LNCaP clone FGC (cell line): Measurements from ENCODE around the gene PKDREJ.

Experiments
- DNase-seq: peaks from one replicate; pipeline ENCODE4 v3.0.0-alpha.2; 2011; ENCODE audit warnings: low read depth
- H3K4me3 ChIP-seq: 2 replicates; pipeline ENCODE4 v1.5.1; 2011; ENCODE audit warnings: mild to moderate bottlenecking, low read depth, low read length, control low read depth
- TF ChIP-seq, protein P1 (sequence below): IDR thresholded peaks from 2 replicates; pipeline ENCODE4 v1.5.1; 2012; ENCODE audit warnings: mild to moderate bottlenecking; ENCODE audit not compliant: control insufficient read depth, insufficient read depth; ENCODE audit errors: extremely low read depth

The PKDREJ gene

DNA sequence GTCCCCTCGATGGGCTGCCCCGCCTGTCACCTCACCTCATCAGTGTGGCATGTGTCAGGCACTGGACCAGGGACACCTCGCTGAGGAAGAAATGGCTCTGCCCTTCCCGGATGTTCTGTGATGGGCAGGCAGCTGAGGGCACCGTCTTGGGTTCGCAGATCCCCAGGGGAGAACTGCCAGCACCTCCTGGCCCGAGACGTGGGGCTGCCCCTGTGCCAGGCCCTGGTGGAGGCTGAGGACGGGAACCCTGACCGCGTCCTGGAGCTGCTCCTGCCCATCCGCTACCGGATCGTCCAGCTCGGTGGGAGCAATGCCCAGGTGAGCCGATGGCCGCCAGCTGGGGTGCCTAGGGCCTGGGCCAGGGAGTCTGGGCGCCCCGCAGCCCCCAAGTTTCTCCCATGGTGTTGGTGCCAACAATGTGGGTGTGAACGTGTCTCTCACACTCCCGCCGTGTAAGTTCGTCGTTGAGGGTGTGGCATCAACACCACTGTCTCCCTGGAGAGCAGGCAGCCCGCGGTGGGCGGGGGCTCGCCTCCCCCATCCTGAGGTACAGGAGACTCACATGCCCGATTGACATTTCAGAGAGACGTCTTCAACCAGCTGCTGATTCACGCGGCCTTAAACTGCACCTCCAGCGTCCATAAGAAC is 26.2 kb upstream of the PKDREJ start:
- DNase-seq = no peak
- TF ChIP-seq, protein P1, sequence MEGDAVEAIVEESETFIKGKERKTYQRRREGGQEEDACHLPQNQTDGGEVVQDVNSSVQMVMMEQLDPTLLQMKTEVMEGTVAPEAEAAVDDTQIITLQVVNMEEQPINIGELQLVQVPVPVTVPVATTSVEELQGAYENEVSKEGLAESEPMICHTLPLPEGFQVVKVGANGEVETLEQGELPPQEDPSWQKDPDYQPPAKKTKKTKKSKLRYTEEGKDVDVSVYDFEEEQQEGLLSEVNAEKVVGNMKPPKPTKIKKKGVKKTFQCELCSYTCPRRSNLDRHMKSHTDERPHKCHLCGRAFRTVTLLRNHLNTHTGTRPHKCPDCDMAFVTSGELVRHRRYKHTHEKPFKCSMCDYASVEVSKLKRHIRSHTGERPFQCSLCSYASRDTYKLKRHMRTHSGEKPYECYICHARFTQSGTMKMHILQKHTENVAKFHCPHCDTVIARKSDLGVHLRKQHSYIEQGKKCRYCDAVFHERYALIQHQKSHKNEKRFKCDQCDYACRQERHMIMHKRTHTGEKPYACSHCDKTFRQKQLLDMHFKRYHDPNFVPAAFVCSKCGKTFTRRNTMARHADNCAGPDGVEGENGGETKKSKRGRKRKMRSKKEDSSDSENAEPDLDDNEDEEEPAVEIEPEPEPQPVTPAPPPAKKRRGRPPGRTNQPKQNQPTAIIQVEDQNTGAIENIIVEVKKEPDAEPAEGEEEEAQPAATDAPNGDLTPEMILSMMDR = no peak
- no peak overlapping the region for H3K4me3 ChIP-seq

- TF ChIP-seq, protein P1 = no peak
- DNase-seq = no peak
- H3K4me3 ChIP-seq = no peak overlapping the region
Observed at GRCh38 chr22:46288846-46289243, 25.7 kb upstream of the PKDREJ start.

- TF ChIP-seq, protein P1 = no peak
- H3K4me3 ChIP-seq = no peak overlapping the region
- no peak for DNase-seq
Observed at GRCh38 chr22:46287873-46288751, 25.0 kb upstream of the PKDREJ start.

DNA sequence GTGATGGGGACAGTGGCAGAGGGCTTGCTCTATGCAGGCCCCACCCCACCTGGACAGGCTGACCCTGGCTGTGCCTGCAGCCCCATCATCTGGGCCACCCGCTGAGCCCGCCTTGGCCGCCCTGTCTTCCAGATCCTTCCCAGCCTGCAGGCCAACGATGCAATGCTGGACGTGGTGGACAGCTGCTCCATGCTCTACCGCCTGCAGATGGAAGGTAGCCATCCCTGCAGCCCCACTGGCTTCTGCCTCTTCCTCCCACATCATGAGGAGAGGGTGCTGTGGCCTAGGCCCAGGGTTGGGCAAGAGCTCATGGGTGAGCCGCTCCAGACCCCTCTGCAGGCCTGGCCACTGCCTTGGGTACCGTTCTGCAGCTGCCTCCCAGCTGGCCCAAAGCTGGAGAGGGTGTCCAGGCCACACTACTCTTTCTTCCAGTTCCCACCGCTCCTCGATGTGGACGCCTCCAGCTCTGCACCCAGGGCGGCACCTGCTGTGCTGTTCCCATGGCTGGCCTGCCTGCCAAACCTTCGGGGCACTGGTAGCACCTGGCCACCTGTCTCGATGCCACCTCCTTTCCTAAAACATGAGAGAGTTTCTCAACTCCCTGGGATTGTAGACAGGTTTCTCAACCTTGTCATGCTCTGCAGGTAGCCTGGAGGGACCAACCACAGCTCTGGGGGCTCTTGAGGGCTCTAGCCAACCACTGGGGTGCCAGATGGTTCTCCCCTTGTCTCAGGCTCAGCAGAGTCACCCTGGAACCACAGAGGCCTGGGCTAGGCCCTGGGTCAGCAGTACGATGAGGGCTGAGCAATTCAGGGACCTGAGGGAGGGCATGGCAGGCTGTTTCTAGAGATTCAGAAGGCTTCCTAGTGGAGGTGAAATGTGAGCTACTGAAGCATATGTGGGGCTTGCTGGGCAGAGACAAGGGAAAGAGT is 24.1 kb upstream of the PKDREJ start:
- no peak for DNase-seq
- TF ChIP-seq, protein P1 = no peak
- no peak overlapping the region for H3K4me3 ChIP-seq

DNA sequence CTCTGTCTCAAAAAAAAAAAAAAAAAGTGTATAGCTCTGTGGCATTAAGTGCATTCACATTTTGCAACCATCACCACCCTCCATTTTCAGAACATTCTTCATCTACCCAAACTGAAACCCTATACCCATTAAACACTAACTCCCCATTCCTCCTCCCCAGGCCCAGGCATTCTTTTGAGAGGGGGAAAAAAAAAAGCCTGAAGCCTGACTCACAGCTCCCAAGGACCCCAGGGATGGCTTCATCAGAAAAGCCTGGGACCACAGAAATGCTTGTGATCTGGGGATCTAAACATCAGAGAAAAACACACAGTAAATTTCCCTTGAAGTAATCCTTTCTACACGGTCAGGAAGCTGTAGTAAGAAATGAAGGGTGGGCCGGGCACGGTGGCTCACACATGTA is 22.9 kb upstream of the PKDREJ start:
- TF ChIP-seq, protein P1 = no peak
- H3K4me3 ChIP-seq = no peak overlapping the region
- no peak for DNase-seq

GRCh38 chr22:46281866-46282678 is 18.9 kb upstream of the PKDREJ start:
- no peak overlapping the region for H3K4me3 ChIP-seq
- DNase-seq = no peak
- TF ChIP-seq, protein P1 = no peak
